Ovary (tissue), 3 donors: ENCODE results near the gene CTU1.

Experiments
- POLR2A ChIP-seq: fragments of 450-650 bp; IDR thresholded peaks from one replicate; pipeline ENCODE4 v1.6.1; 2017; ENCODE audit warnings: antibody characterized with exemption, mild to moderate bottlenecking, moderate library complexity
- TF ChIP-seq, protein P1 (sequence below), 3 donors: fragments of 450-650 bp in 2 of 3; fragments of 200-600 bp in 1 of 3; IDR thresholded peaks; one replicate each; pipeline versions ENCODE4 v1.5.1 to v1.8.0; 2016 to 2022; ENCODE audit warnings: antibody characterized with exemption in 3 of 3, mild to moderate bottlenecking in 1 of 3
- donor health status: DM: no; HTN: no; CAD: no.

DNA sequence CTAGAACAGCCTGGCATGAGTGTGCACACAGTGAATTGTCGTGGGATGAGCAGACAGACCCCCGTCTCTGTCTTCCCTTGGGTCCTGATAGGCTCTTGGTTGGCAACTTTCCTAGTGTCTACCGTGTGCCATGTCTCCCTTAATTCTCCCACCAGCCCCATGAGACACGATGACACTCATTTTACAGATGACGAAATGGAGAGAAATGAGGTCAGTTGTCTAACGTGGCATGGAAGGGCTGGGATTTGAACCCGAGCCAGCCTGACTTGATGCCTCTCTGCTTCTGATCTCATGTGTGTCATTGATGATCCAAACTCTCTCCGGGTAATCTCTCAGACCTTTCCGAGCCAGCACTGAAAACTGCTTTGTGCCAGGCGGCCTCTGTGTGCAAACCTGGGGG is 17.1 kb downstream of the CTU1 start:
- TF ChIP-seq, protein P1, sequence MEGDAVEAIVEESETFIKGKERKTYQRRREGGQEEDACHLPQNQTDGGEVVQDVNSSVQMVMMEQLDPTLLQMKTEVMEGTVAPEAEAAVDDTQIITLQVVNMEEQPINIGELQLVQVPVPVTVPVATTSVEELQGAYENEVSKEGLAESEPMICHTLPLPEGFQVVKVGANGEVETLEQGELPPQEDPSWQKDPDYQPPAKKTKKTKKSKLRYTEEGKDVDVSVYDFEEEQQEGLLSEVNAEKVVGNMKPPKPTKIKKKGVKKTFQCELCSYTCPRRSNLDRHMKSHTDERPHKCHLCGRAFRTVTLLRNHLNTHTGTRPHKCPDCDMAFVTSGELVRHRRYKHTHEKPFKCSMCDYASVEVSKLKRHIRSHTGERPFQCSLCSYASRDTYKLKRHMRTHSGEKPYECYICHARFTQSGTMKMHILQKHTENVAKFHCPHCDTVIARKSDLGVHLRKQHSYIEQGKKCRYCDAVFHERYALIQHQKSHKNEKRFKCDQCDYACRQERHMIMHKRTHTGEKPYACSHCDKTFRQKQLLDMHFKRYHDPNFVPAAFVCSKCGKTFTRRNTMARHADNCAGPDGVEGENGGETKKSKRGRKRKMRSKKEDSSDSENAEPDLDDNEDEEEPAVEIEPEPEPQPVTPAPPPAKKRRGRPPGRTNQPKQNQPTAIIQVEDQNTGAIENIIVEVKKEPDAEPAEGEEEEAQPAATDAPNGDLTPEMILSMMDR (IDR thresholded peaks at IDR 0.05) = no peak
- no peak for TF ChIP-seq POLR2A
